ENCODE results near the gene RANBP17.
"Not testable (repeated sequence)": the region's sequence is repeated elsewhere in the genome, so short reads cannot be mapped to it uniquely, and the experiment has no call there.

RANBP17 gene

GRCh38 chr5:170861917-170862766 is at the start of gene RANBP17:
Gene RANBP17, plus strand, starts transcription at chr5:170862018.
- DNase-seq = peak; percentile 91

GRCh38 chr5:170813231-170813630 is 48.6 kb upstream of the RANBP17 start:
- DNase-seq = no peak

DNA sequence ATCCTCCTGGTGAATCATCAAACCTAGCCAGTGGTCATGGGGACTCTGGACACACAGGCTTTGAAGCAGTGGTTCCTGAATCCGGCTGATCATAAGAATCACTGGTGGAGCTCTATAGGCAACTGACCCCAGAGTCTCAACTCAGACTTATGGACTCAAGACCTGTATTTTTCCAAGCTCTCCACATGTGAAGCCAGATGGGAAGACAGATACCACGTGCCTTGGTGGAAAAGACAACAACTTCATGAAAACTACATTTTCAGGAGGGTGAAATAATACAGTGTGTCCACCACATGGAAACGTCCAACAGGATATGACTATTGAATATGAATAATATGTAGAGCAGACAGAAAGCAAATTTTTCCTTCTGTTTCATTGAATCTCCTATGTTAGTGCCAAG is 44.6 kb upstream of the RANBP17 start:
- DNase-seq = no peak

DNA sequence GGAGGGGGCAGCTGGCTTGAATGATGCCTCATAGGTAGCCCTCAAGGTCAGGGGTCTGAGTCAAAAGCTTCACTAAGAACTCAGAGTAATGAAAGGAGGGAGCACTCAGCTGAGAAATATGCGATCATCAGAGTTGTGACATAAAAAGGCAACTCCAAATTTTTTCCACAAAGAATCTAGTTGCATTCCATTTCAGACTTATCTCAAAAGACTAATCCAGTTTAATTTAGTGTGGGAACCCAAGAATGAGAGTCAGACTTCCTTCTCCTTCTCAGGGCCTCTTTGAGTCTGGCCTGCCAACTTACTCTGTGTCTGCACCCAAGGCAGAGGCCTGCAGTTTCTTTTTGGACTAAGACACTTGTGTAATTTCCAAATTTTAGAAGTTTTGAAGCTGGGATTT is 43.6 kb upstream of the RANBP17 start:
- DNase-seq = no peak

GRCh38 chr5:170819824-170820223 is 42.0 kb upstream of the RANBP17 start:
- no peak for DNase-seq

DNA sequence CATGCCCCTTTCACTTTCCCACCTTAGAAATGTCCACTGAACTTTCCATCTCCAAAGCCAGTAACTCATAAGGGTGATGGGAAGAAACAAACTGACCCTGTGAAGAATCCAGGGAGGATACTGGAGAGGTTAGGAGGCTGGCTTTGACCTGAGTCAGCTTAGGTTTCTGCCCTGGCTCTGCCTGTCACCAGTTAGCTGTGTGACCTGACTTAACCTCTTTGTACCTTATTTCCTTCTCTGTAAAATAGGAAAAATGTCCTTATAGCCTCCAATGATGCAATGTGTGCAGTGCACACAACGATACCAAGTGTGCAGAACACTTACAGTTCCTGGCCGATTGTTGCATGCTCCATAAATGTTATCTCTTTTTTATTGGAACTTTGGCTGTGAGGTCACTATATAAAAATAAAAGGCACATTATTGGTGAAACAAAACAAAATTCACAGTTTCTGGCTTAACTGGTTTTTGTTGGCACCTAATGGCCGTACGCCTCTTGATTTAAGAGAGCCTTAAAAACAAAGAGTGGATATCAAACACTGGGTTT is 40.5 kb upstream of the RANBP17 start:
- no peak for DNase-seq

DNA sequence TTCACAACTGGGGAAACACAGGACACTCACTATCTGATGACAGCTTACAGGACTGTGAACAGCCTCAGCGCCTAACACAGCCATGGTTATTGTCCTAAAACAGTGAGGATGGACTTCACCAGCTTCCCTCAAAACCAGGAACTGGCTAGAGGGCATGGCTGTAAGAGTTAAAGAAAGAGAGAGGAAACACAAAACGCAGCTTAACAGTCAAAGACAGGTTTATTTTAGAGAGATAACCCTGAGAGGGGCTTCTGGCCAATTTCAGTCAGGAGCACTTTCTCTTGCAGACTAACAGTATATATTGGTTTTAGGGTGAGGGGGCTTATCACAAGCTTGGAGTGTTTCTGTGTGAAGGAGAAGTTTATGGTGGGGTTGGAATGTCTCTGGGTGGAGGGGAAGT is 35.7 kb upstream of the RANBP17 start:
- no peak for DNase-seq

GRCh38 chr5:170832241-170832640 is 29.6 kb upstream of the RANBP17 start:
- DNase-seq = no peak

DNA sequence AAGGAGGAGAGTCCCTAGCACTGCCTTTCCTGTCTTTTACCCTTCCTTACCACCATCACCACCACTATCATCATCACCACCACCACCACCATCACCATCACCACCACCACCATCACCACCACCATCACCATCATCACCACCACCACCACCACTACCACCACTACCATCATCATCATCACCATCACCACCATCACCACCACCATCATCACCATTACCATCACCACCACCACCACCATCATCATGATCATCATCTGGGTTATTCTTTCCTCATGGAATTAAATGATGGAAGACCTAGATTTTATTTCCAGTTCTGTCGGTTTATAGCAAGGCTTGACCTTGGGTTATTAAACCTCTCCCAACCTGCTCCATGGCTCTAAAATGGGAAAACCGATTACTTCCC is 27.8 kb upstream of the RANBP17 start:
- not testable (repeated sequence) for DNase-seq

DNA sequence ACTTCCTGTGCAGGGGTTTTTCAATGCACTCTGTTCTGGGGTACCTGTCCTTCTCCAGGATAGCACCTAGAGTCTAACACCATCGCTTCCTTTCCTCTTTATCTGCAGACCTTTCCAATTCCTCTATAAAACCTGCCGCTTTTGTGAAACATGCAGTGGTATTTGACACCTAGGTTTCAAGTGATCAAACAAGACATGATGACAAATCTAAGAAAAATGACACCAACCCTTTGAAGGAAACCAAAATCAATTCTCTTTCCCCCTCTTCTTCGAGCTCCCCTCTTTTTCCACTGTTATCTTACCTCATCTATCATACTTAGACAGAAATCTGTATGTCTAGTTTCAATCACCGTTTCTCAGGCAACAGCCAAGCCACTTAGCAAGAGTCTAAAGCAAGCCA is 25.6 kb upstream of the RANBP17 start:
- no peak for DNase-seq

- DNase-seq = no peak
These were observed 17.9 kb upstream of the RANBP17 start for GRCh38 chr5:170843870-170844269.

DNA sequence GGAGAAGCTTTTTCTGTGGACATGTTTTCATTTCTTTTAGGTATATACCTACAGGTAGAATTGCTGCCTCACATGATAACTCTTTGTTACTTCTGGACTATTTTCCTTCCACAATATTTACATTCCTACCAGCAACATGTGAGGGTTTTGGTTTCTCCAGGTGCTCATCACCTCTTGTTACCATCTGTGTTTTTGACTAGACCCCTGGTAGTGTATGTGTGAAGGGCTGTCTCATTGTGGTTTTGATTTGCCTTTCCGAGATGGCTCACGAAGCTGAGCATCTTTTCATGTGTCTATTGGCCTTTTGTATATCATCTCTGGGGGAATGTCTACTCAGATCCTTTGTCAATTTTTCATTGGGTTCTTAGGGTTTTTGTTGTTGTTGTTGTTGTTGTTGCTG is 17.2 kb upstream of the RANBP17 start:
- no peak for DNase-seq

- DNase-seq = no peak
These were observed 15.4 kb upstream of the RANBP17 start for GRCh38 chr5:170846416-170846815.

GRCh38 chr5:170846846-170847245 is 15.0 kb upstream of the RANBP17 start:
- no peak for DNase-seq

DNA sequence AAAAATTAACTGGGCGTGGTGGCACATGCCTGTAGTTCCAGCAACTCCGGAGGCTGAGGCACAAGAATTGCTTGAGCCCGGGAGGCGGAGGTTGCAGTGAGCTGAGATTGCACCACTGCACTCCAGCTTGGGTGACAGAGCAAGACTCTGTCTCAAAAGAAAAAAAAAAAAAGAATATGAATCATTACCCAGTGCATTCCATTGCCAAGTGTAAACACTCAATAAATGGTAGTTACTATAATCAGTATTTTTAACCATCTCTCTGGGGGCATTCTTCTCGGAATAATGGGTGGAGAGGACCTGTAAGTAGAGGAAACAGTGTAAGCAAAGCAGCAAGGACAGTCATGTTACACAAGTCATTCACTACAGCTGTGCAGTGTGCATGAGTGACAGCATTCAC is 13.8 kb upstream of the RANBP17 start:
- DNase-seq = no peak

DNA sequence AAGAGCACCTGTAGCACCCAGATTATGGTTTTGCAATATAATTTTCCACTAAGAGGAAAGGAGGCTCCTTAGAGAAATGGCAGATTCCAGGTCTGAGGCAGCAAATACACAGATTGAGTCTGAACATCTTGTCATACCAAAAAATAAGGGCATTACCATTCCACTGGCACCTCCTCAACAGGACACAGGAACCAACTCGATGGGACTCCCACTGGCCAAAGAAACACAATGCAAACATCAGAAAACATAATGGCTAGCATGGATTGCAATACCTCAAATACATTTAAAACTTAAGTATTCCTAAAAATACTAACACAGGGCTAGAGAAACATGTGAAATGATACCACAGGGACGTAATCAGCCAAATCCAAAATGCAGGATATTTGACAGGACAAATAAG is 12.4 kb upstream of the RANBP17 start:
- no peak for DNase-seq

GRCh38 chr5:170854566-170854965 is 7.3 kb upstream of the RANBP17 start:
- DNase-seq = no peak

DNA sequence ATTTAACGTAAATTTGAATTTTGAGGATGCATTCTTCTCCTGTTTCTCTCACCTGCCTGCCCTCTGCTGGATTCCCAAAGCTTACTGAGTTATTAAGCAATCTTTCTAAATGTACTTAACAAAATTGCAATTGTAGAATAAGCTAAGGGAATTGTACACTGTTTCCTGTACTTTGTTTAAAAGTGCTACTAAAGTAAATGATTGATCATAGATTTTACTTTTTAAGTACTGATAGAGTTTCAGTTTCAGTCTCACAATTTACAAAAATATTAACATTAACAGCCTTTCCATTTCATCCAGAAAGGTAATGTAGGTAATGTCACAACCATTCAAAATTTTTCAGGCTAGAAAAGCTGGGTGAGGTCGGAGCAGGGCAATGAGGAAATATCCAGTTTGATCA is 4.8 kb upstream of the RANBP17 start:
- no peak for DNase-seq

DNA sequence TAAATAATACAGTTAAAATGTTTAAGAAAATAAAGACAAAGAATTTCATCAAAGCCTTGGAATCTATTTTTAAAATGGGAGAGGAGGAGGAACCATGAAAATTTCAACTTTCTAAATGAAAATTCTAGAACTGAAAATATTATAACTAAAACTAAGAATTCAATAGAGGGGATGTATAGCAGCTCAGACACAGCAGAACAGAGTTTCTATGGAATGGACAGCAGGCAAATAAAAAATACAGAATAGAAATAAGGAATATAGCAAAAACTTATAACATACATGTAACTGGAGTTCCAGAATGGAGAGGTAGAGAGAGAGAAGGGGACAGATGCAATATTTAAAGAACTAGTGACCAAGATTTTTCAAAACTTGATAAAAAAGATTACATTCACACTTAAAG is 1.4 kb upstream of the RANBP17 start:
- DNase-seq = no peak

GRCh38 chr5:170860818-170861666 is 776 bp upstream of the RANBP17 start:
- DNase-seq = no peak

DNA sequence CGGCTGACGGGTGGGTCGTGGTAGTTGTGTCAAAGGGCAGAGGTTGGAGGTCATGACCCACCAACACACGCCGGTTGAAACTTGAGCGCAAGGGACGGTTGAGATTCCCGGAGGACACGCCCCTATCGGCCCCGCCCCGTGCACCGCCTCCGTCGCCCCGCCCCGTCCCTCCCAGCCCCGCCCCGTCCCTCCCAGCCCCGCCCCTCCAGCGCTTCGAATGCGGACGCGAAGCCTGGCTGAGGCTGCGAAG is 226 bp upstream of the RANBP17 start:
- no peak for DNase-seq

GRCh38 chr5:170863646-170864045 is 1.8 kb downstream of the RANBP17 start:
- DNase-seq = no peak

DNA sequence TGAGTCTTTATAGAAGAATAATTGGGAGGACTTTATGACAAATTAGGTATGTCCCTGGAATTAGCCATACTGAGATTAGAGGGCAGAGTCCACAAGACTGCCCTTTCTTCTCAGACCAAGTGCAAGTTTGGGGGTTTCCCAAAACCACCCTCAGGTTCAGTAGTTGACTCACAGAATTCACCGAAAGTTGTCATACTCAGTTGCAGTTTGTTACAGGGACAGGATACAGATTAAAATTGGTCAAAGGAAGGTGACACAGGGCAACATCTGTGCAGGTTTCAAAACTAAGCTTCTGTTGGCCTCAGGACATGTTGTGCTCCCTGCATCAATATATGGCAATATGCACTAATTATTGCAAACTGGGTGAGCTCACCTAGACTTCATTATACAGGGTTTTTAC is 3.8 kb downstream of the RANBP17 start:
- no peak for DNase-seq

- no peak for DNase-seq
These were observed 6.0 kb downstream of the RANBP17 start for GRCh38 chr5:170867825-170868224.
